Measurements from ENCODE around the gene PIGO.

DNA sequence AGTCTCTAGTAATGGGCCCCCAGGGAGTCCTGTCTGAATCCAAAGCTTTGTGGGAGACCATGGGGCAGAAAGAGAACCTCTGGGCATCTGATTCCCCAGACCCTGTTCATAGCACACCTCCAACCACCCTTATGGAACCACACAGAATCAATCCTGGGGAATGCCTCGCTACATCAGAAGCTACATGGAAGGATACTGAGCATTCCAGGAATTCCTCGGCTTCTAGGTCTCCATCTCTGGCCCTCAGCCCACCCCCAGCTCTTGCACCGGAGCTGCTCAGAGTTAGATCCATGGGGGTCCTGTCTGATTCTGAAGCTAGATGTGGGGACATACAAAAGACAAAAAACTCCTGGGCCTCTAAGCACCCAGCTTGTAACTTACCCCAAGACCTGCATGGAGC is 52.3 kb downstream of the PIGO start:
- no peak for TF ChIP-seq FOXM1 (IDR thresholded peaks at IDR 0.05; ENCODE audit: low read depth, low read length)
- no peak for TF ChIP-seq HDAC6 (IDR thresholded peaks at IDR 0.05; ENCODE audit: unreplicated experiment)
- TF ChIP-seq, protein P1, sequence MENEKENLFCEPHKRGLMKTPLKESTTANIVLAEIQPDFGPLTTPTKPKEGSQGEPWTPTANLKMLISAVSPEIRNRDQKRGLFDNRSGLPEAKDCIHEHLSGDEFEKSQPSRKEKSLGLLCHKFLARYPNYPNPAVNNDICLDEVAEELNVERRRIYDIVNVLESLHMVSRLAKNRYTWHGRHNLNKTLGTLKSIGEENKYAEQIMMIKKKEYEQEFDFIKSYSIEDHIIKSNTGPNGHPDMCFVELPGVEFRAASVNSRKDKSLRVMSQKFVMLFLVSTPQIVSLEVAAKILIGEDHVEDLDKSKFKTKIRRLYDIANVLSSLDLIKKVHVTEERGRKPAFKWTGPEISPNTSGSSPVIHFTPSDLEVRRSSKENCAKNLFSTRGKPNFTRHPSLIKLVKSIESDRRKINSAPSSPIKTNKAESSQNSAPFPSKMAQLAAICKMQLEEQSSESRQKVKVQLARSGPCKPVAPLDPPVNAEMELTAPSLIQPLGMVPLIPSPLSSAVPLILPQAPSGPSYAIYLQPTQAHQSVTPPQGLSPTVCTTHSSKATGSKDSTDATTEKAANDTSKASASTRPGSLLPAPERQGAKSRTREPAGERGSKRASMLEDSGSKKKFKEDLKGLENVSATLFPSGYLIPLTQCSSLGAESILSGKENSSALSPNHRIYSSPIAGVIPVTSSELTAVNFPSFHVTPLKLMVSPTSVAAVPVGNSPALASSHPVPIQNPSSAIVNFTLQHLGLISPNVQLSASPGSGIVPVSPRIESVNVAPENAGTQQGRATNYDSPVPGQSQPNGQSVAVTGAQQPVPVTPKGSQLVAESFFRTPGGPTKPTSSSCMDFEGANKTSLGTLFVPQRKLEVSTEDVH (IDR thresholded peaks at IDR 0.05; ENCODE audit: low read depth, partially characterized antibody): no peak
- TF ChIP-seq POLR2A (IDR thresholded peaks at IDR 0.05; ENCODE audit: low read depth, low read length): no peak
- no peak for TF ChIP-seq CBFB (IDR thresholded peaks at IDR 0.05; ENCODE audit: low read depth)
- TF ChIP-seq, protein P2, sequence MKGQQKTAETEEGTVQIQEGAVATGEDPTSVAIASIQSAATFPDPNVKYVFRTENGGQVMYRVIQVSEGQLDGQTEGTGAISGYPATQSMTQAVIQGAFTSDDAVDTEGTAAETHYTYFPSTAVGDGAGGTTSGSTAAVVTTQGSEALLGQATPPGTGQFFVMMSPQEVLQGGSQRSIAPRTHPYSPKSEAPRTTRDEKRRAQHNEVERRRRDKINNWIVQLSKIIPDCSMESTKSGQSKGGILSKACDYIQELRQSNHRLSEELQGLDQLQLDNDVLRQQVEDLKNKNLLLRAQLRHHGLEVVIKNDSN (IDR thresholded peaks at IDR 0.05; ENCODE audit: borderline replicate concordance, extremely low read length, insufficient read depth, low read depth, low read length): no peak
- no peak for TF ChIP-seq BHLHE40 (IDR thresholded peaks at IDR 0.05; ENCODE audit: borderline replicate concordance in 1 of 2, low read depth in 2 of 2, low read length in 1 of 2)
- no peak for TF ChIP-seq POLR2AphosphoS5 (IDR thresholded peaks at IDR 0.05; ENCODE audit: low read length)
